K562 (cell line): Measurements from ENCODE around the gene RIMBP3C. TPM values are rescaled to one million over a fixed set of nuclear protein-coding genes. Genes with fewer than 3 reads are reported as not detected.
"Not testable (repeated sequence)": the region's sequence is repeated elsewhere in the genome, so short reads cannot be mapped to it uniquely, and the experiment has no call there.

Experiments
- ATAC-seq: fragments of 200-7000 bp; cut with Tn5 transposase; 3 replicates; pipeline ENCODE4 v1.9.1; 2020; ENCODE audit warnings: moderate library complexity
- BruUV-seq: library from RNA; stranded (reverse); fragments of 400-500 nt; replicated peaks from 2 replicates; lab custom pipeline; 2021; lab: Mats Ljungman, UMichigan
- CTCF ChIA-PET: fragments of 300-600 bp; formaldehyde crosslinking; extraction: SDS; loops from one replicate; lab custom pipeline; 2021; ENCODE audit warnings: low intra/inter-chr PET ratio; lab: Yijun Ruan, JAX
- POLR2A ChIA-PET: fragments of 300-600, 350-650 bp; sonication (Branson Sonifier 250); formaldehyde crosslinking; extraction: SDS; loops from one replicate; lab custom pipeline; 2021; ENCODE audit warnings: antibody characterized with exemption, inconsistent platforms; lab: Yijun Ruan, JAX
- DNase-seq, 4 experiments: peaks; one replicate each; pipeline versions ENCODE4 v3.0.0 to v3.0.0-alpha.2; 2011 to 2018; ENCODE audit warnings: low spot score in 3 of 4, mixed read lengths in 3 of 4; ENCODE audit errors: extremely low read depth in 1 of 4
- FAIRE-seq: peaks from 2 replicates; lab custom pipeline; 2011; peaks lifted over from hg19 to GRCh38; lab: Jason Lieb, UNC
- H2AFZ ChIP-seq: 2 replicates; pipeline ENCODE4 v1.6.0; 2011; ENCODE audit warnings: low read depth, low read length, control low read depth, inconsistent platforms
- H3K27ac ChIP-seq: fragments of 200-600 bp; 3 replicates; pipeline ENCODE4 v1.8.0; 2011; ENCODE audit warnings: low read depth, mild to moderate bottlenecking, control low read depth, inconsistent platforms, low read length, moderate library complexity, mixed read lengths; ENCODE audit errors: extremely low read depth
- H3K27me3 ChIP-seq, 2 experiments: fragments of 300-600 bp in 1 of 2; 2 replicates in 1 of 2; 3 replicates in 1 of 2; pipeline versions ENCODE4 v1.6.0 to v1.8.0; 2011; ENCODE audit warnings: inconsistent platforms in 2 of 2, low read length in 2 of 2, mild to moderate bottlenecking in 1 of 2, mixed read lengths in 1 of 2, moderate library complexity in 1 of 2; ENCODE audit not compliant: control insufficient read depth in 2 of 2, insufficient read depth in 2 of 2
- H3K36me3 ChIP-seq: fragments of 300-600 bp; 3 replicates; pipeline ENCODE4 v1.8.0; 2011; ENCODE audit warnings: mild to moderate bottlenecking, low read length, inconsistent platforms; ENCODE audit not compliant: control insufficient read depth, insufficient read depth
- H3K4me1 ChIP-seq, 2 experiments: fragments of 200-600 bp in 1 of 2; replicated peaks in 1 of 2; 2 replicates in 1 of 2; 3 replicates in 1 of 2; pipeline versions ENCODE4 v1.5.1 to v1.8.0; 2011; ENCODE audit warnings: inconsistent platforms in 2 of 2, low read length in 2 of 2, mild to moderate bottlenecking in 1 of 2, mixed read lengths in 1 of 2, moderate library complexity in 1 of 2; ENCODE audit not compliant: control insufficient read depth in 2 of 2, insufficient read depth in 2 of 2
- H3K4me2 ChIP-seq: 2 replicates; pipeline ENCODE4 v1.6.1; 2011; ENCODE audit warnings: low read length, control low read depth, inconsistent platforms, mixed read lengths; ENCODE audit not compliant: insufficient read depth
- H3K4me3 ChIP-seq: fragments of 200-600 bp; sonication (generic), shearing (Covaris generic); 2 replicates; pipeline ENCODE4 v1.5.1; 2016; ENCODE audit warnings: control low read depth, inconsistent platforms
- H3K79me2 ChIP-seq: fragments of 200-600 bp; 3 replicates; pipeline ENCODE4 v1.8.0; 2011; ENCODE audit warnings: low read length, inconsistent platforms; ENCODE audit not compliant: control insufficient read depth, insufficient read depth
- H3K9ac ChIP-seq, 2 experiments: 2 replicates each; pipeline versions ENCODE4 v1.6.0 to v1.6.1; 2011; ENCODE audit warnings: low read depth in 2 of 2, low read length in 2 of 2, control low read depth in 1 of 2, inconsistent platforms in 1 of 2, mild to moderate bottlenecking in 1 of 2, mixed read lengths in 1 of 2; ENCODE audit not compliant: insufficient read depth in 1 of 2
- H3K9me1 ChIP-seq: one replicate; pipeline ENCODE4 v1.6.0; 2011; ENCODE audit warnings: inconsistent platforms, mild to moderate bottlenecking, low read length, moderate library complexity; ENCODE audit not compliant: control insufficient read depth, insufficient read depth
- H3K9me3 ChIP-seq: replicated peaks from 2 replicates; pipeline ENCODE4 v1.5.1; 2011; ENCODE audit warnings: low read depth, low read length, inconsistent platforms; ENCODE audit not compliant: control insufficient read depth, insufficient read depth
- H4K20me1 ChIP-seq: replicated peaks from 2 replicates; pipeline ENCODE4 v1.6.1; 2011; ENCODE audit warnings: low read length, inconsistent platforms, mixed read lengths; ENCODE audit not compliant: control insufficient read depth, insufficient read depth
- WGBS: fragments of 100-300 bp; shearing (Covaris generic); methylation state at CpG from one replicate; pipeline ENCODE4 v1.1.6; 2016; ENCODE audit warnings: low coverage, mixed read lengths; ENCODE audit not compliant: insufficient coverage; ENCODE audit errors: missing lambda C conversion rate; 5-methylcytosine and 5-hydroxymethylcytosine counted together
- in situ Hi-C: fragments of 300-500 bp; cut with MboI; formaldehyde crosslinking; loops from 4 replicates; pipeline ENCODE4 v1.15.0; 2018; ENCODE audit warnings: inconsistent platforms, mixed read lengths
- intact Hi-C: fragments of 100-400 bp; cut with micrococcal nuclease; formaldehyde crosslinking; loops from 2 replicates; pipeline ENCODE4 v1.14.2; 2022
- polyA plus RNA-seq, 8 experiments: library from polyadenylated mRNA; depleted of rRNA in 4 of 8; stranded (reverse) in 5 of 8; unstranded in 3 of 8; fragments of >200 nt; fragmentation: Nextera tagmentation in 2 of 8; fragmentation: Illumina TruSeq in 1 of 8; extraction: Ambion mirVana in 2 of 8; extraction: Trizol in 1 of 8; gene quantifications; 2 replicates each; pipeline versions ENCODE4 v1.2.1 to v1.2.3, GENCODE V29; 2011 to 2014; ENCODE audit warnings: inconsistent platforms in 1 of 8, missing spikeins in 1 of 8
- total RNA-seq, 7 experiments: library from RNA; depleted of rRNA in 6 of 7; stranded (reverse); fragments of >200 nt in 6 of 7; fragmentation: Illumina TruSeq in 2 of 7; extraction: Trizol in 2 of 7; gene quantifications; 2 replicates each; pipeline versions ENCODE4 v1.2.1 to v1.2.3, GENCODE V29; 2011 to 2021; ENCODE audit warnings: low replicate concordance in 1 of 7

RIMBP3C gene
- total and polyA plus RNA-seq, 9 of the 15 experiments (the other 6 are each of a cell fraction or from before 2014, with no cell fraction given): 0.09 to 0.98 (median 0.17) TPM; not detected in 2

GRCh38 chr22:21532863-21533648, 18.2 kb downstream of the RIMBP3C start:
- H2AFZ ChIP-seq, POLR2A ChIA-PET, H3K27me3 ChIP-seq, H3K9me1 ChIP-seq, H3K9ac ChIP-seq, H3K4me2 ChIP-seq, H3K9me3 ChIP-seq, H4K20me1 ChIP-seq, H3K27ac ChIP-seq, H3K4me1 ChIP-seq, H3K36me3 ChIP-seq, DNase-seq, intact Hi-C loops, CTCF ChIA-PET, BruUV-seq, ATAC-seq, H3K79me2 ChIP-seq, FAIRE-seq, H3K4me3 ChIP-seq: not testable (repeated sequence)
- in situ Hi-C loops: loop anchor here (10.0 to 25.0 kb wide), 3 partner anchors 78 to 438 kb away; no protein-coding TSS in a partner anchor
- no CpG with 5 or more reads among the region's 20 CpGs for WGBS

- FAIRE-seq, H3K79me2 ChIP-seq, H3K4me3 ChIP-seq, H3K27ac ChIP-seq, H2AFZ ChIP-seq, H3K9me3 ChIP-seq, H3K4me2 ChIP-seq, H3K36me3 ChIP-seq, H3K4me1 ChIP-seq, H3K27me3 ChIP-seq, H4K20me1 ChIP-seq, POLR2A ChIA-PET, H3K9ac ChIP-seq, BruUV-seq, intact Hi-C loops, CTCF ChIA-PET, DNase-seq, H3K9me1 ChIP-seq: not testable (repeated sequence)
- in situ Hi-C loops: loop anchor here (10.0 to 25.0 kb wide), 3 partner anchors 77 to 437 kb away; no protein-coding TSS in a partner anchor
- peak; percentile 89 for ATAC-seq
- no CpG with 5 or more reads among the region's 5 CpGs for WGBS
Observed at GRCh38 chr22:21531525-21531924, 19.7 kb downstream of the RIMBP3C start.

- H3K4me1 ChIP-seq, H3K79me2 ChIP-seq, H3K4me3 ChIP-seq, H3K9ac ChIP-seq, H3K9me1 ChIP-seq, H2AFZ ChIP-seq, intact Hi-C loops, H3K9me3 ChIP-seq, H3K4me2 ChIP-seq, H3K27ac ChIP-seq, H4K20me1 ChIP-seq, DNase-seq, POLR2A ChIA-PET, FAIRE-seq, H3K27me3 ChIP-seq, H3K36me3 ChIP-seq, BruUV-seq, CTCF ChIA-PET: not testable (repeated sequence)
- in situ Hi-C loops: loop anchor here (25.0 kb wide), 1 partner anchor 410 kb away; no protein-coding TSS in a partner anchor
- ATAC-seq: peak; percentile 53
- no CpG with 5 or more reads among the region's 6 CpGs for WGBS
Observed at GRCh38 chr22:21526705-21527500, 24.4 kb downstream of the RIMBP3C start.
